Transverse colon (tissue), 3 donors: ENCODE data around the gene GABBR2.

Experiments used
- EP300 ChIP-seq: sonication (generic); formaldehyde crosslinking; IDR thresholded peaks from one replicate; pipeline ENCODE4 v1.6.1; 2017; ENCODE audit warnings: antibody characterized with exemption, low read depth
- TF ChIP-seq, protein P1 (sequence below), 5 experiments: fragments of 200-600 bp in 3 of 5; fragments of 450-650 bp in 2 of 5; sonication (generic) in 3 of 5; IDR thresholded peaks; 1 replicate in 2 of 5; 2 replicates in 3 of 5; pipeline ENCODE4 v1.5.1; 2016 to 2017; ENCODE audit warnings: antibody characterized with exemption in 5 of 5, inconsistent platforms in 3 of 5, mild to moderate bottlenecking in 2 of 5, moderate library complexity in 1 of 5

DNA sequence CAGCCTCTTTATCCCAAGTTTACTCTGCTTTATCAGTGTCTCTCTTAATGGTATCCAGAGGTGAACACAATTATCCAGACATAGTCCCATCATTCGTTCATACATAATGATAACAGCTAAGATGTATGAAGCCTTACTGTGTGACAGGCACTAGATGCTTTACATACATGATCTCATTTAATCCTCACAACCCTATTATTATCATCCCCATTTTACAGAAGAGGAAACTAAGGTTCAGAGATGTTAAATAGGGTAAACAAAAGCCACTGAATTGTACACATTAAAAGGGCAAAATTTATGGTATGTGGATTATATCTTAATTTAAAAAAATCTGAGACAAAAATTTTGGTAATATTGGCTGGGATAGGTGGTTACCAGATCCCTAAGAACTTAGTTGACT is 329.2 kb downstream of the GABBR2 start:
- no peak for TF ChIP-seq EP300
- TF ChIP-seq, protein P1, sequence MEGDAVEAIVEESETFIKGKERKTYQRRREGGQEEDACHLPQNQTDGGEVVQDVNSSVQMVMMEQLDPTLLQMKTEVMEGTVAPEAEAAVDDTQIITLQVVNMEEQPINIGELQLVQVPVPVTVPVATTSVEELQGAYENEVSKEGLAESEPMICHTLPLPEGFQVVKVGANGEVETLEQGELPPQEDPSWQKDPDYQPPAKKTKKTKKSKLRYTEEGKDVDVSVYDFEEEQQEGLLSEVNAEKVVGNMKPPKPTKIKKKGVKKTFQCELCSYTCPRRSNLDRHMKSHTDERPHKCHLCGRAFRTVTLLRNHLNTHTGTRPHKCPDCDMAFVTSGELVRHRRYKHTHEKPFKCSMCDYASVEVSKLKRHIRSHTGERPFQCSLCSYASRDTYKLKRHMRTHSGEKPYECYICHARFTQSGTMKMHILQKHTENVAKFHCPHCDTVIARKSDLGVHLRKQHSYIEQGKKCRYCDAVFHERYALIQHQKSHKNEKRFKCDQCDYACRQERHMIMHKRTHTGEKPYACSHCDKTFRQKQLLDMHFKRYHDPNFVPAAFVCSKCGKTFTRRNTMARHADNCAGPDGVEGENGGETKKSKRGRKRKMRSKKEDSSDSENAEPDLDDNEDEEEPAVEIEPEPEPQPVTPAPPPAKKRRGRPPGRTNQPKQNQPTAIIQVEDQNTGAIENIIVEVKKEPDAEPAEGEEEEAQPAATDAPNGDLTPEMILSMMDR (IDR thresholded peaks at IDR 0.05), result no peak
